ENCODE data around the gene RHOT2.

- TF ChIP-seq CTCF (optimal IDR thresholded peaks at IDR 0.05 in 1 of 3, IDR thresholded peaks at IDR 0.05 in 1 of 3, conservative IDR thresholded peaks at IDR 0.05 in 1 of 3; ENCODE audit: extremely low read depth in 1 of 3, insufficient read depth in 2 of 3, low read length in 3 of 3) (no peak), EZH2 (IDR thresholded peaks at IDR 0.05; ENCODE audit: low read length) (no peak)
Measured at GRCh38 chr16:704047-704446, 36.1 kb downstream of the RHOT2 start.

Data from keratinocyte (primary cell).